Psoas muscle (tissue), 8 donors: Measurements from ENCODE around the gene ZNF789. TPM values are rescaled to one million over a fixed set of nuclear protein-coding genes. Genes with fewer than 3 reads are reported as not detected.

ENCODE experiments used
- ATAC-seq, 4 donors: fragments of 200-7000 bp; cut with Tn5 transposase; one replicate each; pipeline ENCODE4 v1.9.1; 2020; ENCODE audit warnings: moderate library complexity in 3 of 4, mild to moderate bottlenecking in 2 of 4
- DNase-seq, 2 donors: peaks; one replicate each; pipeline ENCODE4 v3.0.0-alpha.2; 2020
- H3K27ac ChIP-seq: fragments of 200-600 bp; one replicate; pipeline ENCODE4 v1.8.0; 2022
- H3K27me3 ChIP-seq, 3 donors: fragments of 200-600 bp in 1 of 3; one replicate each; pipeline versions ENCODE4 v1.6.1 to v1.8.0; 2013 to 2022; ENCODE audit warnings: low read length in 2 of 3, mild to moderate bottlenecking in 2 of 3, moderate library complexity in 1 of 3; ENCODE audit not compliant: insufficient read depth in 3 of 3
- H3K36me3 ChIP-seq, 2 donors: fragments of 200-600 bp in 1 of 2; one replicate each; pipeline versions ENCODE4 v1.6.1 to v1.8.0; 2013 to 2022; ENCODE audit warnings: low read depth in 1 of 2, mild to moderate bottlenecking in 1 of 2, moderate library complexity in 1 of 2; ENCODE audit not compliant: insufficient read depth in 1 of 2
- H3K4me1 ChIP-seq: fragments of 200-600 bp; one replicate; pipeline ENCODE4 v1.8.0; 2022
- H3K4me3 ChIP-seq: fragments of 200-600 bp; one replicate; pipeline ENCODE4 v1.8.0; 2022; ENCODE audit warnings: mild to moderate bottlenecking
- H3K9me3 ChIP-seq: fragments of 200-600 bp; one replicate; pipeline ENCODE4 v1.8.0; 2022
- WGBS, 3 donors: extraction: QIAGEN DNeasy Blood & Tissue Kit; methylation state at CpG; one replicate each; pipeline versions ENCODE4 v1.1.6 to v1.1.7; 2013; 5-methylcytosine and 5-hydroxymethylcytosine counted together
- intact Hi-C, 2 donors: fragments of 100-400 bp; cut with DNase I; formaldehyde crosslinking; loops; one replicate each; pipeline versions ENCODE4 v1.11.0 to v1.14.2; 2022
- polyA plus RNA-seq, 3 donors: library from polyadenylated mRNA; stranded (reverse); fragments of 200-250 nt; gene quantifications; one replicate each; pipeline ENCODE4 v1.2.3, GENCODE V29; 2013
- total RNA-seq, 4 donors: library from RNA; stranded (reverse); fragmentation: NEBNext Ultra II Directional in 2 of 4; extraction: Animal tissue kit (Norgen Biotek cat#: 25700) in 2 of 4; gene quantifications; one replicate each; pipeline versions ENCODE4 v1.2.1 to v1.2.4, GENCODE V29; 2021 to 2023
- TF ChIP-seq, protein P1 (sequence below): fragments of 200-600 bp; IDR thresholded peaks from one replicate; pipeline ENCODE4 v1.8.0; 2022; ENCODE audit warnings: antibody characterized with exemption
- donor health status: healthy with polysubstance abuse.
- donor health status: DM: no; HTN: no; CAD: no; lungs with moderate emphysema.
- donor health status: Bipolar disorder and iron deficiency.
- donor health status: healthy.
- donor health status: DM: yes; HTN: yes; CAD: no.
- donor health status: DM: no; HTN: no; CAD: no.
- donor health status: DM: no; HTN: no; CAD: no.
- donor health status: DM: yes; HTN: yes; CAD: no.

The ZNF789 gene
- total and polyA plus RNA-seq, 7 donors, result 1.6 to 6.2 (median 2.4) TPM

DNA sequence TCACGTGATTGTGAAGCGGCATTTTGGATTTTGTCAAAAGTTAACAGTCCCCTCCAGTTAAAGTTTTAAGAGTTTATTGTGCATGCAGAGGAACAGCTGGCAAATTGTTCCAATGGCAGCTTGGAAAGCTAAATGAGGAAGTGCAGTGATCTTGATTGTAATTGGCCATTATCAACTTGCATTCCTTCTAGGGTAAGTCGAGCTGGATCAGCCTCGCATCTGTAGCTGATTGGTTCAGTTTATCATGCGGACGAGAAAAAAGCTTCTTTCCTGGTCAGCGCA is 566 bp downstream of the ZNF789 start:
- WGBS, 3 donors, result 4 to 5% (median 5%) methylated on average over 7 of the region's 7 CpGs
- intact Hi-C loops, result no loop called here
- Histone ChIP-seq H3K9me3 (no peaks in the 10 kb centered on the region), H3K27me3 (no peaks in the 10 kb centered on the region), H3K4me1 (peaks cover 6% of the 10 kb centered on the region), H3K27ac (peak overlapping the region; percentile 82), H3K36me3 (peaks cover 0 to 8% of the 10 kb centered on the region in 2 donors), H3K4me3 (peak overlapping the region; percentile 87)
- DNase-seq, result no peak
- TF ChIP-seq, protein P1, sequence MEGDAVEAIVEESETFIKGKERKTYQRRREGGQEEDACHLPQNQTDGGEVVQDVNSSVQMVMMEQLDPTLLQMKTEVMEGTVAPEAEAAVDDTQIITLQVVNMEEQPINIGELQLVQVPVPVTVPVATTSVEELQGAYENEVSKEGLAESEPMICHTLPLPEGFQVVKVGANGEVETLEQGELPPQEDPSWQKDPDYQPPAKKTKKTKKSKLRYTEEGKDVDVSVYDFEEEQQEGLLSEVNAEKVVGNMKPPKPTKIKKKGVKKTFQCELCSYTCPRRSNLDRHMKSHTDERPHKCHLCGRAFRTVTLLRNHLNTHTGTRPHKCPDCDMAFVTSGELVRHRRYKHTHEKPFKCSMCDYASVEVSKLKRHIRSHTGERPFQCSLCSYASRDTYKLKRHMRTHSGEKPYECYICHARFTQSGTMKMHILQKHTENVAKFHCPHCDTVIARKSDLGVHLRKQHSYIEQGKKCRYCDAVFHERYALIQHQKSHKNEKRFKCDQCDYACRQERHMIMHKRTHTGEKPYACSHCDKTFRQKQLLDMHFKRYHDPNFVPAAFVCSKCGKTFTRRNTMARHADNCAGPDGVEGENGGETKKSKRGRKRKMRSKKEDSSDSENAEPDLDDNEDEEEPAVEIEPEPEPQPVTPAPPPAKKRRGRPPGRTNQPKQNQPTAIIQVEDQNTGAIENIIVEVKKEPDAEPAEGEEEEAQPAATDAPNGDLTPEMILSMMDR, result no peak
- ATAC-seq, result peak in 1 of 4 donors; percentile 1

DNA sequence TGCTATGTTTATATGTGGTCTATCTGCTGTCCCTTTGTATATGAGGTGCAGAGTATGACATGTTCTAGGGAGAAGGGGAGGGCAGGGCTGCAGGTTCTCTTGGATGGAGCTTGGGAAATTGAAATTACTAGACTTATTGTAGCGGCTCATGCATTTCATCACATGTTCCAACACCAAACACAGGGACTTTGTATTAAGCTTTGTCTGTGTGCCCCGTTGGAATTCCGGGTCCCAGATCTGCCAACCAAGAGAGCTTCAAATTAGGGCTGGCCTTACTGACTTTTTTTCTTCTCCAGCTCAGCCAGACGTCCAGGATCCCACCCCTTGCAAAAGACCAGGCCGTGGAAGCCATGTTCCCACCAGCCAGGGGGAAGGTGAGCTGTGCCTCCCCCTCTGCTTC is 3.4 kb downstream of the ZNF789 start:
- H3K4me1 ChIP-seq, result peaks cover 9% of the 10 kb centered on the region
- intact Hi-C loops, result no loop called here
- WGBS, 3 donors, result 69 to 77% (median 75%) methylated on average over 5 of the region's 5 CpGs

DNA sequence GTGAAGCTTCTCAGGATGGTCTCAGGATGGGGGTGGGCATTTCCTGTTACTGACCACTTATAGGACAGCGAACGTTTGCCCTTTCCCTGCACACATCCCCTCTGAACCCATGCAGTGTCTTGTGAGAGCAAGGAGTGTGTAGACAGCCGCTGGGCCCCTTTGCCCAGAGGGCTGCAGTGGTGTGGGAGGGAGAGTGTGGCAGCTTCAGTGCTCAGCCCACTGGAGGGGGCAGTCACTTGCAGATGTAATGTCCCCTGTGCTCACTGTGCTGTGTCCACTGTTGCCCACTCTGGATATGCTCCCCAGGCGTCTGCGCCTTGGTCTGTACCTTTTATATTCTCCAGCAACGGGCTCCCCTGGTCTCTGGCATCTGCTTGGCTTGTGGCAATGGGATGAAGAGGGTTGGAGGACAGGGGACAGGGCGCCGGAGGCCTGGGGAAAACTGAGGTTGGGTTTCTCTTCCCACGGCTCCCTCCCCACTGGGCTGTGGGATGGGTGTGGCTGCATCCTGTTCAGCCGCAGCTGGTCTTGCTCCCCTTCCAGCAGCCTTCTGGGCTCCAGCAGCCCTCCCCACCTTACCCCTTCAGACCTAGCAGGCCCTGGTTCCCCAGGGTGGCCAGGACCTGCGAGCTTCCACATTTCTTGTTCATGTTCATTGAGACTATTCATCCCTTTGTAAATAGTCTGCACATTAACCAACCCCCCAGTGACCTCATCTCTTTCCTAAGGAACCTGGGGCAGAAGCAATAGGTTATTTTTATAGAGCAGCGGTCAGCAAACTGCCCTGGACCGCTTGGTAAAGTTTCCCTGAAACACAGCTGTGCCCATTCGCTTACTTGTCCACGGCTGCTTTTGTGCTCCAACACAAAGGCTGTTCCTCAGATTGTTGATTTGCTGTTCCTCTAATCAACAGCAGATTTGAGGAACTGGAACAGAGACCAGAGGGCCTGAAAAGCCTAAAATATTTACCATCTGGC is 6.1 kb downstream of the ZNF789 start:
- no peaks in the 10 kb centered on the region for H3K9me3 ChIP-seq
- peaks cover 3 to 44% of the 10 kb centered on the region in 2 donors for H3K36me3 ChIP-seq
- intact Hi-C loops, result no loop called here
- ATAC-seq, result peak in 1 of 4 donors; percentile 35
- peak in 1 of 2 donors; percentile 51 for DNase-seq
- H3K4me3 ChIP-seq, result no peak overlapping the region
- WGBS, 3 donors, result 62 to 70% (median 63%) methylated on average over 15 of the region's 15 CpGs
- H3K27me3 ChIP-seq, result no peaks in the 10 kb centered on the region
- peaks cover 4% of the 10 kb centered on the region for H3K4me1 ChIP-seq
- H3K27ac ChIP-seq, result peak overlapping the region; percentile 30
- TF ChIP-seq, protein P1, result no peak

More for the DNA sequence above, 3.4 kb downstream of the ZNF789 start:
- Histone ChIP-seq H3K36me3 (peaks cover 3 to 28% of the 10 kb centered on the region in 2 donors), H3K9me3 (no peaks in the 10 kb centered on the region), H3K4me3 (no peak overlapping the region), H3K27me3 (no peaks in the 10 kb centered on the region), H3K27ac (no peak overlapping the region)
- TF ChIP-seq, protein P1, result no peak
- ATAC-seq (no peak), DNase-seq (no peak)

DNA sequence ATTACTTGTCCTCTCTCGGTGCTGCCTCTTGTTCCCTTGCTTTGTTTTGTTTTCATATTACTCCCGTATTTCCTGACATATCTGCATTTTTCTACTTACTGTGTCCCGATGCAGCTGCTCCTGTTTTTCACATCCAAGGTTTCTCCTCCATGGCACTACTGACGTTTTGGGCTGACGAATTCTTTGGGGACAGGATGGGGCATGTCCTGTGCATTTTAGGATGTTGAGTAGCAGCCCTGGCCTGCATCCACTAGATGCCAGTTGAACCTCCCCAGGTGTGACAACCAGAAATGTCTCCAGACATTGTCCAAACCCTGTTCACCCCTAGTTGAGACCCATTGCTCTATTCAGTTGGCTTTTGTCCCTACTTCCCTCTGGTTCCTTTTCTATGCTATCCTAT is 12.4 kb downstream of the ZNF789 start:
- no peaks in the 10 kb centered on the region for H3K27me3 ChIP-seq
- peak in 1 of 2 donors; percentile 2 for DNase-seq
- ATAC-seq, result no peak
- no peak overlapping the region for H3K4me3 ChIP-seq
- no peaks in the 10 kb centered on the region for H3K4me1 ChIP-seq
- no peak overlapping the region for H3K27ac ChIP-seq
- TF ChIP-seq, protein P1, result no peak
- peaks cover 3 to 35% of the 10 kb centered on the region in 2 donors for H3K36me3 ChIP-seq
- intact Hi-C loops, result no loop called here
- 73 to 83% (median 74%) methylated on average over 5 of the region's 5 CpGs for WGBS, 3 donors
- H3K9me3 ChIP-seq, result no peaks in the 10 kb centered on the region
